Retina (tissue), 1 donor: ENCODE data around the gene KRT75.

ENCODE experiments used
- DNase-seq: peaks from one replicate; pipeline ENCODE4 v3.0.0-alpha.2; 2016

The KRT75 gene

GRCh38 chr12:52439420-52439819, 5.2 kb upstream of the KRT75 start:
- no peak for DNase-seq

- no peak for DNase-seq
Measured at GRCh38 chr12:52438305-52439301, 4.4 kb upstream of the KRT75 start.

- DNase-seq: no peak
Measured at GRCh38 chr12:52437508-52437907, 3.3 kb upstream of the KRT75 start.

- no peak for DNase-seq
Measured at GRCh38 chr12:52436828-52437474, 2.8 kb upstream of the KRT75 start.

GRCh38 chr12:52436000-52436827, 2.0 kb upstream of the KRT75 start:
- DNase-seq: no peak

GRCh38 chr12:52435659-52435999, 1.5 kb upstream of the KRT75 start:
- no peak for DNase-seq

GRCh38 chr12:52434760-52435530, 774 bp upstream of the KRT75 start:
- DNase-seq: no peak

- no peak for DNase-seq
Measured at GRCh38 chr12:52433501-52434080, 580 bp downstream of the KRT75 start.

GRCh38 chr12:52432559-52433207, 1.5 kb downstream of the KRT75 start:
- no peak for DNase-seq

GRCh38 chr12:52428121-52428520, 6.0 kb downstream of the KRT75 start:
- no peak for DNase-seq

GRCh38 chr12:52427083-52427482, 7.1 kb downstream of the KRT75 start:
- no peak for DNase-seq

GRCh38 chr12:52426034-52426433, 8.1 kb downstream of the KRT75 start:
- DNase-seq: no peak

GRCh38 chr12:52425466-52425865, 8.7 kb downstream of the KRT75 start:
- no peak for DNase-seq

- DNase-seq: no peak
Measured at GRCh38 chr12:52423661-52424500, 10.3 kb downstream of the KRT75 start.

GRCh38 chr12:52423035-52423434, 11.1 kb downstream of the KRT75 start:
- DNase-seq: no peak

GRCh38 chr12:52419656-52420055, 14.5 kb downstream of the KRT75 start:
- DNase-seq: no peak

GRCh38 chr12:52418576-52419110, 15.5 kb downstream of the KRT75 start:
- no peak for DNase-seq

GRCh38 chr12:52417740-52418139, 16.4 kb downstream of the KRT75 start:
- no peak for DNase-seq

- no peak for DNase-seq
Measured at GRCh38 chr12:52416795-52417194, 17.4 kb downstream of the KRT75 start.
